Peyer's patch (tissue), 4 donors: Measurements from ENCODE around the gene ITIH5.

Source experiments
- CTCF ChIP-seq, 6 experiments: fragments of 450-650 bp in 4 of 6; fragments of 200-600 bp in 2 of 6; sonication (generic) in 1 of 6; IDR thresholded peaks; one replicate each; pipeline ENCODE4 v1.5.1; 2017 to 2019; ENCODE audit warnings: antibody characterized with exemption in 6 of 6, mild to moderate bottlenecking in 3 of 6, moderate library complexity in 1 of 6
- POLR2A ChIP-seq, 2 donors: fragments of 450-650 bp; IDR thresholded peaks; one replicate each; pipeline ENCODE4 v1.5.1; 2017; ENCODE audit warnings: antibody characterized with exemption in 2 of 2, mild to moderate bottlenecking in 2 of 2, moderate library complexity in 2 of 2

GRCh38 chr10:7687228-7687907 is 20.6 kb upstream of the ITIH5 start:
- TF ChIP-seq CTCF (IDR thresholded peaks at IDR 0.05) = peak; percentile 64 to 80 (median 76)
- no peak for TF ChIP-seq POLR2A (IDR thresholded peaks at IDR 0.05)
